GM23338 (cell line): ENCODE results near the gene METTL24. TPM values are rescaled to one million over a fixed set of nuclear protein-coding genes. Genes with fewer than 3 reads are reported as not detected.

Experiments used
- ATAC-seq: fragments of 200-7000 bp; cut with Tn5 transposase; 3 replicates; pipeline ENCODE4 v1.9.1; 2020
- DNase-seq: peaks from one replicate; pipeline ENCODE4 v3.0.0-alpha.2; 2015; ENCODE audit warnings: low spot score
- H2AFZ ChIP-seq: fragments of 200-600 bp; sonication (generic); 2 replicates; pipeline ENCODE4 v1.8.0; 2016; ENCODE audit warnings: antibody characterized with exemption, mild to moderate bottlenecking, moderate library complexity
- H3F3A ChIP-seq: fragments of 200-600 bp; sonication (generic); replicated peaks from 2 replicates; pipeline ENCODE4 v1.8.0; 2017; ENCODE audit warnings: antibody characterized with exemption, mixed run types, low read depth
- H3K27ac ChIP-seq: fragments of 200-600 bp; sonication (generic); 2 replicates; pipeline ENCODE4 v1.6.1; 2016; ENCODE audit warnings: low read depth
- H3K27me3 ChIP-seq: fragments of 200-600 bp; sonication (generic); 2 replicates; pipeline ENCODE4 v1.8.0; 2016; ENCODE audit warnings: mild to moderate bottlenecking, mixed run types, moderate library complexity; ENCODE audit not compliant: insufficient read depth
- H3K36me3 ChIP-seq: fragments of 200-600 bp; sonication (generic); 2 replicates; pipeline ENCODE4 v1.8.0; 2016; ENCODE audit warnings: mild to moderate bottlenecking; ENCODE audit not compliant: insufficient read depth
- H3K4me1 ChIP-seq: fragments of 200-600 bp; sonication (generic); 2 replicates; pipeline ENCODE4 v1.8.0; 2016; ENCODE audit warnings: mild to moderate bottlenecking, moderate library complexity; ENCODE audit not compliant: insufficient read depth
- H3K4me2 ChIP-seq: fragments of 200-600 bp; sonication (generic); 2 replicates; pipeline ENCODE4 v1.7.1; 2017; ENCODE audit warnings: mixed run types
- H3K4me3 ChIP-seq: fragments of 200-600 bp; sonication (generic); 2 replicates; pipeline ENCODE4 v1.6.1; 2016; ENCODE audit warnings: mixed run types
- H3K79me2 ChIP-seq: fragments of 200-600 bp; sonication (generic); replicated peaks from 2 replicates; pipeline ENCODE4 v1.8.0; 2017; ENCODE audit warnings: mild to moderate bottlenecking; ENCODE audit not compliant: insufficient read depth
- H3K9me2 ChIP-seq: fragments of 200-600 bp; sonication (generic); 2 replicates; pipeline ENCODE4 v1.8.0; 2017; ENCODE audit not compliant: insufficient read depth
- H4K20me1 ChIP-seq: fragments of 200-600 bp; sonication (generic); replicated peaks from 2 replicates; pipeline ENCODE4 v1.8.0; 2017; ENCODE audit warnings: mild to moderate bottlenecking; ENCODE audit not compliant: insufficient read depth
- H3K27ac Mint-ChIP-seq: 2 replicates; pipeline ENCODE4 v1.8.0; 2020; ENCODE audit warnings: inconsistent platforms, mild to moderate bottlenecking, moderate library complexity, mixed read lengths
- H3K27me3 Mint-ChIP-seq: 3 replicates; pipeline ENCODE4 v1.8.0; 2022; ENCODE audit warnings: low read depth, mild to moderate bottlenecking, moderate library complexity, mixed read lengths, inconsistent platforms; ENCODE audit not compliant: insufficient read depth, poor library complexity
- H3K36me3 Mint-ChIP-seq: 3 replicates; pipeline ENCODE4 v1.8.0; 2021; ENCODE audit warnings: low read depth, mild to moderate bottlenecking, inconsistent platforms, moderate library complexity, mixed read lengths
- H3K4me1 Mint-ChIP-seq: 3 replicates; pipeline ENCODE4 v1.8.0; 2020; ENCODE audit warnings: mild to moderate bottlenecking, inconsistent platforms, mixed read lengths
- H3K4me3 Mint-ChIP-seq: 3 replicates; pipeline ENCODE4 v1.8.0; 2021; ENCODE audit warnings: moderate library complexity, mild to moderate bottlenecking, inconsistent platforms, mixed read lengths
- H3K9me3 Mint-ChIP-seq: 3 replicates; pipeline ENCODE4 v1.8.0; 2020; ENCODE audit warnings: moderate library complexity, mild to moderate bottlenecking, inconsistent platforms, mixed read lengths
- EZH2 ChIP-seq: fragments of 200-600 bp; sonication (generic); IDR thresholded peaks from one replicate; pipeline ENCODE4 v1.8.0; 2017; ENCODE audit warnings: antibody characterized with exemption, mild to moderate bottlenecking, low read depth; ENCODE audit not compliant: unreplicated experiment
- EZH2phosphoT487 ChIP-seq: fragments of 200-600 bp; sonication (generic); IDR thresholded peaks from one replicate; pipeline ENCODE4 v1.8.1; 2018; ENCODE audit warnings: antibody characterized with exemption; ENCODE audit not compliant: unreplicated experiment
- NANOG ChIP-seq: IDR thresholded peaks from 2 replicates; pipeline ENCODE4 v1.6.1; 2016; ENCODE audit warnings: antibody characterized with exemption, borderline replicate concordance
- STAT1 ChIP-seq: IDR thresholded peaks from one replicate; pipeline ENCODE4 v1.6.1; 2016; ENCODE audit warnings: antibody characterized with exemption; ENCODE audit not compliant: unreplicated experiment
- ZNF331 ChIP-seq: fragments of 250-450 bp; sonication (Bioruptor Pico); IDR thresholded peaks from 2 replicates; pipeline ENCODE4 v1.5.0; 2020; ENCODE audit warnings: low read depth, mild to moderate bottlenecking, moderate library complexity
- polyA plus RNA-seq: library from polyadenylated mRNA; unstranded; fragments of >200 nt; fragmentation: Nextera tagmentation; extraction: Ambion mirVana; gene quantifications from 2 replicates; pipeline ENCODE4 v1.2.1, GENCODE V29; 2016
- total RNA-seq: library from RNA; depleted of rRNA; stranded (reverse); fragments of >200 nt; shearing (Covaris generic); gene quantifications from 2 replicates; pipeline ENCODE4 v1.2.3, GENCODE V29; 2014
- TF ChIP-seq, protein P1 (sequence below): IDR thresholded peaks from one replicate; pipeline ENCODE4 v1.6.1; 2018; ENCODE audit warnings: antibody characterized with exemption; ENCODE audit not compliant: unreplicated experiment
- TF ChIP-seq, protein P2 (sequence below): fragments of 250-450 bp; sonication (Bioruptor Pico); IDR thresholded peaks from 2 replicates; pipeline ENCODE4 v1.5.0; 2020; ENCODE audit warnings: mild to moderate bottlenecking, moderate library complexity
- TF ChIP-seq, protein P3 (sequence below): IDR thresholded peaks from 2 replicates; pipeline ENCODE4 v1.6.1; 2016; ENCODE audit warnings: antibody characterized with exemption

The METTL24 gene
- total and polyA plus RNA-seq, 2 experiments from 2014 or later: 0.35 TPM; not detected in 1

DNA sequence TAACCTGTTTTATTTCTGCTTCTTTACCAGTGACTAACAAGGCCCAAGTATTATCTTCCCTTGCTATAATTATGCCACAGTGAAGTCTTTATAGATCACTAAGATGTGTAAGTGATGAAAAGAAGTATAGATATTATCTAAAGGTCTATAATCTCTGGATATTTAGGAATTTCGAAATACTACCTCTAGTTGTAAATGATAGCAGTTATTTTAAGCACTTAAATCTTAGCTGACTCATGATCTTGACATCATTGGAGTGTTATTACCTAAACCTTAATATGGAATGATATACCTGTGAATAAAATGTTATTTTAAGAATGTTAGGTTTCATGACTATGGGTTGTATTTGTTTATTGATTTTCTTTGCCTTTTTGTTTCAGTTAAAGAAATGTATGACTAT is 146.4 kb downstream of the METTL24 start (continued):
- TF ChIP-seq EZH2 (no peak), EZH2phosphoT487 (no peak)
- TF ChIP-seq, protein P1, sequence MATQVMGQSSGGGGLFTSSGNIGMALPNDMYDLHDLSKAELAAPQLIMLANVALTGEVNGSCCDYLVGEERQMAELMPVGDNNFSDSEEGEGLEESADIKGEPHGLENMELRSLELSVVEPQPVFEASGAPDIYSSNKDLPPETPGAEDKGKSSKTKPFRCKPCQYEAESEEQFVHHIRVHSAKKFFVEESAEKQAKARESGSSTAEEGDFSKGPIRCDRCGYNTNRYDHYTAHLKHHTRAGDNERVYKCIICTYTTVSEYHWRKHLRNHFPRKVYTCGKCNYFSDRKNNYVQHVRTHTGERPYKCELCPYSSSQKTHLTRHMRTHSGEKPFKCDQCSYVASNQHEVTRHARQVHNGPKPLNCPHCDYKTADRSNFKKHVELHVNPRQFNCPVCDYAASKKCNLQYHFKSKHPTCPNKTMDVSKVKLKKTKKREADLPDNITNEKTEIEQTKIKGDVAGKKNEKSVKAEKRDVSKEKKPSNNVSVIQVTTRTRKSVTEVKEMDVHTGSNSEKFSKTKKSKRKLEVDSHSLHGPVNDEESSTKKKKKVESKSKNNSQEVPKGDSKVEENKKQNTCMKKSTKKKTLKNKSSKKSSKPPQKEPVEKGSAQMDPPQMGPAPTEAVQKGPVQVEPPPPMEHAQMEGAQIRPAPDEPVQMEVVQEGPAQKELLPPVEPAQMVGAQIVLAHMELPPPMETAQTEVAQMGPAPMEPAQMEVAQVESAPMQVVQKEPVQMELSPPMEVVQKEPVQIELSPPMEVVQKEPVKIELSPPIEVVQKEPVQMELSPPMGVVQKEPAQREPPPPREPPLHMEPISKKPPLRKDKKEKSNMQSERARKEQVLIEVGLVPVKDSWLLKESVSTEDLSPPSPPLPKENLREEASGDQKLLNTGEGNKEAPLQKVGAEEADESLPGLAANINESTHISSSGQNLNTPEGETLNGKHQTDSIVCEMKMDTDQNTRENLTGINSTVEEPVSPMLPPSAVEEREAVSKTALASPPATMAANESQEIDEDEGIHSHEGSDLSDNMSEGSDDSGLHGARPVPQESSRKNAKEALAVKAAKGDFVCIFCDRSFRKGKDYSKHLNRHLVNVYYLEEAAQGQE: no peak

DNA sequence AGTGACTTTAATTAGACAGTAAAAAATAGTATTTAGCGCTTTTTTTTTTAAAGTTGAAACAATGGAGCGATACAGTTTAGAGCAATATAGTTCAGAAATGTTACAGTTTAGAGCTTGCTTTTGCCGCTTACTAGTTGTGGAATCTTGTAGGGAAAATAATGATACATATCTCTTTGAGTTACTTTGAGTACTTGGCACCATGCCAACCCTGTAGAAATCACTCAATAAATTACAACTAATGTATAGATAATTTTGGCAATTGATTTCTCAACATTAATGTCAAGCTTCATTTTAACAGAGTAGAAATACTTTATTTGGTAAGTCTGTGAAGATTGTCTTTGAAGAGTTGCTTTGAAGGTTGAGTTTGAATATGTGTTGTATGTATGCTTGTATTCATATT is 150.5 kb downstream of the METTL24 start:
- Histone ChIP-seq H3K4me3 (no peak overlapping the region), H4K20me1 (no peaks in the 10 kb centered on the region; the same call in 1 of the 2 replicates), H2AFZ (no peak overlapping the region), H3K36me3 (peaks cover 11% of the 10 kb centered on the region), H3F3A (no peaks in the 10 kb centered on the region), H3K27ac (no peak overlapping the region), H3K4me1 (no peaks in the 10 kb centered on the region), H3K4me2 (no peak overlapping the region), H3K27me3 (no peaks in the 10 kb centered on the region), H3K79me2 (peaks cover 11% of the 10 kb centered on the region; the same call in 1 of the 2 replicates), H3K9me2 (no peaks in the 10 kb centered on the region)
- Mint-ChIP-seq H3K4me3 (no peak overlapping the region), H3K36me3 (peaks cover 21% of the 10 kb centered on the region), H3K9me3 (no peaks in the 10 kb centered on the region), H3K27ac (no peak overlapping the region), H3K4me1 (no peaks in the 10 kb centered on the region), H3K27me3 (no peaks in the 10 kb centered on the region)
- DNase-seq: no peak
- no peak for ATAC-seq
- TF ChIP-seq EZH2phosphoT487 (no peak), ZNF331 (no peak), STAT1 (no peak), NANOG (no peak)
- TF ChIP-seq, protein P1: no peak
- TF ChIP-seq, protein P2, sequence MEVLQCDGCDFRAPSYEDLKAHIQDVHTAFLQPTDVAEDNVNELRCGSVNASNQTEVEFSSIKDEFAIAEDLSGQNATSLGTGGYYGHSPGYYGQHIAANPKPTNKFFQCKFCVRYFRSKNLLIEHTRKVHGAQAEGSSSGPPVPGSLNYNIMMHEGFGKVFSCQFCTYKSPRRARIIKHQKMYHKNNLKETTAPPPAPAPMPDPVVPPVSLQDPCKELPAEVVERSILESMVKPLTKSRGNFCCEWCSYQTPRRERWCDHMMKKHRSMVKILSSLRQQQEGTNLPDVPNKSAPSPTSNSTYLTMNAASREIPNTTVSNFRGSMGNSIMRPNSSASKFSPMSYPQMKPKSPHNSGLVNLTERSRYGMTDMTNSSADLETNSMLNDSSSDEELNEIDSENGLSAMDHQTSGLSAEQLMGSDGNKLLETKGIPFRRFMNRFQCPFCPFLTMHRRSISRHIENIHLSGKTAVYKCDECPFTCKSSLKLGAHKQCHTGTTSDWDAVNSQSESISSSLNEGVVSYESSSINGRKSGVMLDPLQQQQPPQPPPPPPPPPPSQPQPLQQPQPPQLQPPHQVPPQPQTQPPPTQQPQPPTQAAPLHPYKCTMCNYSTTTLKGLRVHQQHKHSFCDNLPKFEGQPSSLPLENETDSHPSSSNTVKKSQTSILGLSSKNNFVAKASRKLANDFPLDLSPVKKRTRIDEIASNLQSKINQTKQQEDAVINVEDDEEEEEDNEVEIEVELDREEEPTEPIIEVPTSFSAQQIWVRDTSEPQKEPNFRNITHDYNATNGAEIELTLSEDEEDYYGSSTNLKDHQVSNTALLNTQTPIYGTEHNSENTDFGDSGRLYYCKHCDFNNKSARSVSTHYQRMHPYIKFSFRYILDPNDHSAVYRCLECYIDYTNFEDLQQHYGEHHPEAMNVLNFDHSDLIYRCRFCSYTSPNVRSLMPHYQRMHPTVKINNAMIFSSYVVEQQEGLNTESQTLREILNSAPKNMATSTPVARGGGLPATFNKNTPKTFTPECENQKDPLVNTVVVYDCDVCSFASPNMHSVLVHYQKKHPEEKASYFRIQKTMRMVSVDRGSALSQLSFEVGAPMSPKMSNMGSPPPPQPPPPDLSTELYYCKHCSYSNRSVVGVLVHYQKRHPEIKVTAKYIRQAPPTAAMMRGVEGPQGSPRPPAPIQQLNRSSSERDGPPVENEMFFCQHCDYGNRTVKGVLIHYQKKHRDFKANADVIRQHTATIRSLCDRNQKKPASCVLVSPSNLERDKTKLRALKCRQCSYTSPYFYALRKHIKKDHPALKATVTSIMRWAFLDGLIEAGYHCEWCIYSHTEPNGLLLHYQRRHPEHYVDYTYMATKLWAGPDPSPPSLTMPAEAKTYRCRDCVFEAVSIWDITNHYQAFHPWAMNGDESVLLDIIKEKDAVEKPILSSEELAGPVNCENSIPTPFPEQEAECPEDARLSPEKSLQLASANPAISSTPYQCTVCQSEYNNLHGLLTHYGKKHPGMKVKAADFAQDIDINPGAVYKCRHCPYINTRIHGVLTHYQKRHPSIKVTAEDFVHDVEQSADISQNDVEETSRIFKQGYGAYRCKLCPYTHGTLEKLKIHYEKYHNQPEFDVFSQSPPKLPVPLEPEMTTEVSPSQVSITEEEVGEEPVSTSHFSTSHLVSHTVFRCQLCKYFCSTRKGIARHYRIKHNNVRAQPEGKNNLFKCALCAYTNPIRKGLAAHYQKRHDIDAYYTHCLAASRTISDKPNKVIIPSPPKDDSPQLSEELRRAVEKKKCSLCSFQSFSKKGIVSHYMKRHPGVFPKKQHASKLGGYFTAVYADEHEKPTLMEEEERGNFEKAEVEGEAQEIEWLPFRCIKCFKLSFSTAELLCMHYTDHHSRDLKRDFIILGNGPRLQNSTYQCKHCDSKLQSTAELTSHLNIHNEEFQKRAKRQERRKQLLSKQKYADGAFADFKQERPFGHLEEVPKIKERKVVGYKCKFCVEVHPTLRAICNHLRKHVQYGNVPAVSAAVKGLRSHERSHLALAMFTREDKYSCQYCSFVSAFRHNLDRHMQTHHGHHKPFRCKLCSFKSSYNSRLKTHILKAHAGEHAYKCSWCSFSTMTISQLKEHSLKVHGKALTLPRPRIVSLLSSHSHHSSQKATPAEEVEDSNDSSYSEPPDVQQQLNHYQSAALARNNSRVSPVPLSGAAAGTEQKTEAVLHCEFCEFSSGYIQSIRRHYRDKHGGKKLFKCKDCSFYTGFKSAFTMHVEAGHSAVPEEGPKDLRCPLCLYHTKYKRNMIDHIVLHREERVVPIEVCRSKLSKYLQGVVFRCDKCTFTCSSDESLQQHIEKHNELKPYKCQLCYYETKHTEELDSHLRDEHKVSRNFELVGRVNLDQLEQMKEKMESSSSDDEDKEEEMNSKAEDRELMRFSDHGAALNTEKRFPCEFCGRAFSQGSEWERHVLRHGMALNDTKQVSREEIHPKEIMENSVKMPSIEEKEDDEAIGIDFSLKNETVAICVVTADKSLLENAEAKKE: no peak
- TF ChIP-seq, protein P3, sequence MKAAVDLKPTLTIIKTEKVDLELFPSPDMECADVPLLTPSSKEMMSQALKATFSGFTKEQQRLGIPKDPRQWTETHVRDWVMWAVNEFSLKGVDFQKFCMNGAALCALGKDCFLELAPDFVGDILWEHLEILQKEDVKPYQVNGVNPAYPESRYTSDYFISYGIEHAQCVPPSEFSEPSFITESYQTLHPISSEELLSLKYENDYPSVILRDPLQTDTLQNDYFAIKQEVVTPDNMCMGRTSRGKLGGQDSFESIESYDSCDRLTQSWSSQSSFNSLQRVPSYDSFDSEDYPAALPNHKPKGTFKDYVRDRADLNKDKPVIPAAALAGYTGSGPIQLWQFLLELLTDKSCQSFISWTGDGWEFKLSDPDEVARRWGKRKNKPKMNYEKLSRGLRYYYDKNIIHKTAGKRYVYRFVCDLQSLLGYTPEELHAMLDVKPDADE: no peak
